ENCODE measurements around the gene APBA1. TPM values are rescaled to one million over a fixed set of nuclear protein-coding genes. Genes with fewer than 3 reads are reported as not detected.

APBA1 gene
- total RNA-seq, 1 donor from 2014 or later: 13.0 TPM

GRCh38 chr9:69573651-69574050, 98.5 kb downstream of the APBA1 start:
- Mint-ChIP-seq H3K27ac (ENCODE audit: unreplicated experiment) (no peak overlapping the region), H3K27me3 (ENCODE audit: unreplicated experiment) (no peaks in the 10 kb centered on the region), H3K9me3 (ENCODE audit: unreplicated experiment) (no peaks in the 10 kb centered on the region), H3K4me1 (ENCODE audit: low read depth, unreplicated experiment) (no peaks in the 10 kb centered on the region), H3K4me3 (ENCODE audit: unreplicated experiment) (no peak overlapping the region), H3K36me3 (ENCODE audit: unreplicated experiment) (no peaks in the 10 kb centered on the region)
- no peak for DNase-seq
- TF ChIP-seq CTCF (IDR thresholded peaks at IDR 0.05; ENCODE audit: partially characterized antibody, unreplicated experiment): no peak

- Mint-ChIP-seq H3K9me3 (ENCODE audit: unreplicated experiment) (no peaks in the 10 kb centered on the region), H3K27ac (ENCODE audit: unreplicated experiment) (no peak overlapping the region), H3K36me3 (ENCODE audit: unreplicated experiment) (no peaks in the 10 kb centered on the region), H3K4me3 (ENCODE audit: unreplicated experiment) (no peak overlapping the region), H3K4me1 (ENCODE audit: low read depth, unreplicated experiment) (no peaks in the 10 kb centered on the region), H3K27me3 (ENCODE audit: unreplicated experiment) (no peaks in the 10 kb centered on the region)
- DNase-seq: no peak
- TF ChIP-seq CTCF (IDR thresholded peaks at IDR 0.05; ENCODE audit: partially characterized antibody, unreplicated experiment): no peak
Measured at GRCh38 chr9:69572611-69573010, 99.6 kb downstream of the APBA1 start.

- DNase-seq: no peak
- H3K4me1 Mint-ChIP-seq (ENCODE audit: low read depth, unreplicated experiment): no peaks in the 10 kb centered on the region
- H3K4me3 Mint-ChIP-seq (ENCODE audit: unreplicated experiment): no peak overlapping the region
- no peak for TF ChIP-seq CTCF (IDR thresholded peaks at IDR 0.05; ENCODE audit: partially characterized antibody, unreplicated experiment)
- H3K27me3 Mint-ChIP-seq (ENCODE audit: unreplicated experiment): peaks cover 2% of the 10 kb centered on the region
- no peaks in the 10 kb centered on the region for H3K36me3 Mint-ChIP-seq (ENCODE audit: unreplicated experiment)
- no peak overlapping the region for H3K27ac Mint-ChIP-seq (ENCODE audit: unreplicated experiment)
- H3K9me3 Mint-ChIP-seq (ENCODE audit: unreplicated experiment): no peaks in the 10 kb centered on the region
Measured at GRCh38 chr9:69571032-69571431, 101.1 kb downstream of the APBA1 start.

- DNase-seq: no peak
- H3K27me3 Mint-ChIP-seq (ENCODE audit: unreplicated experiment): peaks cover 5% of the 10 kb centered on the region
- no peak for TF ChIP-seq CTCF (IDR thresholded peaks at IDR 0.05; ENCODE audit: partially characterized antibody, unreplicated experiment)
- H3K9me3 Mint-ChIP-seq (ENCODE audit: unreplicated experiment): no peaks in the 10 kb centered on the region
- no peak overlapping the region for H3K27ac Mint-ChIP-seq (ENCODE audit: unreplicated experiment)
- no peaks in the 10 kb centered on the region for H3K4me1 Mint-ChIP-seq (ENCODE audit: low read depth, unreplicated experiment)
- H3K36me3 Mint-ChIP-seq (ENCODE audit: unreplicated experiment): no peaks in the 10 kb centered on the region
- no peak overlapping the region for H3K4me3 Mint-ChIP-seq (ENCODE audit: unreplicated experiment)
Measured at GRCh38 chr9:69569738-69570451, 102.3 kb downstream of the APBA1 start.

- H3K36me3 Mint-ChIP-seq (ENCODE audit: unreplicated experiment): no peaks in the 10 kb centered on the region
- H3K4me1 Mint-ChIP-seq (ENCODE audit: low read depth, unreplicated experiment): no peaks in the 10 kb centered on the region
- H3K27me3 Mint-ChIP-seq (ENCODE audit: unreplicated experiment): peaks cover 5% of the 10 kb centered on the region
- TF ChIP-seq CTCF (IDR thresholded peaks at IDR 0.05; ENCODE audit: partially characterized antibody, unreplicated experiment): no peak
- no peak for DNase-seq
- no peaks in the 10 kb centered on the region for H3K9me3 Mint-ChIP-seq (ENCODE audit: unreplicated experiment)
- no peak overlapping the region for H3K27ac Mint-ChIP-seq (ENCODE audit: unreplicated experiment)
- no peak overlapping the region for H3K4me3 Mint-ChIP-seq (ENCODE audit: unreplicated experiment)
Measured at GRCh38 chr9:69564557-69564956, 107.6 kb downstream of the APBA1 start.
